ENCODE measurements around the gene MACF1.
"Not testable (repeated sequence)": the region's sequence is repeated elsewhere in the genome, so short reads cannot be mapped to it uniquely, and the experiment has no call there.

Gene MACF1

DNA sequence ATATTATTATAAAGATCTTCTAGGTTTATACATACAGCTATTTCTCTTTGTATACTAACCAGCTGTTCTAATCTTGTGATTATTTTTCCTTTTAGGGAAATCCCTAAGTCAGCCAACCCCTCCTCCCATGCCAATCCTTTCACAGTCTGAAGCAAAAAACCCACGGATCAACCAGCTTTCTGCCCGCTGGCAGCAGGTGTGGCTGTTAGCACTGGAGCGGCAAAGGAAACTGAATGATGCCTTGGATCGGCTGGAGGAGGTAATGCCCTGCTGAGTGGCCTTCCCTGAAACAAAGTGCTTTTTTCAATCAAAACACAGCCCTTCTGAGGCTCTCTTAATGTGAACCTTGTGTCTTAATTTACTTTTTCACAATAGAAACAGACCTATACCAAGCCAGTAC lies 254.5 kb downstream of the MACF1 start:
- TF ChIP-seq, protein P1, sequence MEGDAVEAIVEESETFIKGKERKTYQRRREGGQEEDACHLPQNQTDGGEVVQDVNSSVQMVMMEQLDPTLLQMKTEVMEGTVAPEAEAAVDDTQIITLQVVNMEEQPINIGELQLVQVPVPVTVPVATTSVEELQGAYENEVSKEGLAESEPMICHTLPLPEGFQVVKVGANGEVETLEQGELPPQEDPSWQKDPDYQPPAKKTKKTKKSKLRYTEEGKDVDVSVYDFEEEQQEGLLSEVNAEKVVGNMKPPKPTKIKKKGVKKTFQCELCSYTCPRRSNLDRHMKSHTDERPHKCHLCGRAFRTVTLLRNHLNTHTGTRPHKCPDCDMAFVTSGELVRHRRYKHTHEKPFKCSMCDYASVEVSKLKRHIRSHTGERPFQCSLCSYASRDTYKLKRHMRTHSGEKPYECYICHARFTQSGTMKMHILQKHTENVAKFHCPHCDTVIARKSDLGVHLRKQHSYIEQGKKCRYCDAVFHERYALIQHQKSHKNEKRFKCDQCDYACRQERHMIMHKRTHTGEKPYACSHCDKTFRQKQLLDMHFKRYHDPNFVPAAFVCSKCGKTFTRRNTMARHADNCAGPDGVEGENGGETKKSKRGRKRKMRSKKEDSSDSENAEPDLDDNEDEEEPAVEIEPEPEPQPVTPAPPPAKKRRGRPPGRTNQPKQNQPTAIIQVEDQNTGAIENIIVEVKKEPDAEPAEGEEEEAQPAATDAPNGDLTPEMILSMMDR (conservative IDR thresholded peaks at IDR 0.05; ENCODE audit: low read depth, low read length), result no peak
- H4K20me1 ChIP-seq (ENCODE audit: insufficient read depth), result no peaks in the 10 kb centered on the region
- H3K4me3 ChIP-seq (IDR thresholded peaks at IDR 0.05; ENCODE audit: insufficient read depth, low read depth, low read length), result no peak overlapping the region
- no peaks in the 10 kb centered on the region; the same call in 1 of the 2 replicates for H3K36me3 ChIP-seq (ENCODE audit: insufficient read depth)
- H3K4me2 ChIP-seq, result no peak overlapping the region
- no peaks in the 10 kb centered on the region for H3K79me2 ChIP-seq (ENCODE audit: insufficient read depth, low read depth)
- no peak overlapping the region for H3K27ac ChIP-seq
- no peaks in the 10 kb centered on the region for H3K4me1 ChIP-seq (ENCODE audit: low read depth, poor library complexity, severe bottlenecking)
- H2AFZ ChIP-seq (ENCODE audit: low read depth), result no peak overlapping the region
- H3K27me3 ChIP-seq (ENCODE audit: insufficient read depth, low read depth), result no peaks in the 10 kb centered on the region
- no peak overlapping the region for H3K9ac ChIP-seq

DNA sequence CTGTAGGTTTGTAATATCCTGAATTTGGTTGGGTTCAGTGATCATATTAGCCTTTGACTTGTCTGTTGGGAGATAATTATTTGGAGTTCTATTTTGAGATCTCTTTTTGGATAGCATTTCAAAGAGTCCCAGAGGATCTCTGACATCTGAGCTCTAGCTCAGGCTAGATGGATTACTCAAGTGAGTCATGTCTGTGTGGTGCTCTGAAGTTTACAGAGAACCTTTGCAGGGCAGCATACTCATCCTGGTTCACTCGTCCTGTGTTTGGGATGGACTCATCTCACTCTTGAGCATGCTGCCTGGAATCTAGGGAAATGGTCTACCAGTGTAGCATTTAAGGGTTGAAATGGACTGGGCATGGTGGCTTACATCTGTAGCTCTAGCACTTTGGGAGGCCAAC lies 257.6 kb downstream of the MACF1 start:
- Histone ChIP-seq H3K79me2 (ENCODE audit: insufficient read depth, low read depth) (no peaks in the 10 kb centered on the region), H3K4me2 (no peak overlapping the region), H2AFZ (ENCODE audit: low read depth) (no peak overlapping the region), H3K4me1 (ENCODE audit: low read depth, poor library complexity, severe bottlenecking) (no peaks in the 10 kb centered on the region), H3K36me3 (ENCODE audit: insufficient read depth) (no peaks in the 10 kb centered on the region; the same call in 1 of the 2 replicates), H3K27me3 (ENCODE audit: insufficient read depth, low read depth) (no peaks in the 10 kb centered on the region), H3K9ac (no peak overlapping the region), H4K20me1 (ENCODE audit: insufficient read depth) (no peaks in the 10 kb centered on the region), H3K27ac (no peak overlapping the region), H3K4me3 (IDR thresholded peaks at IDR 0.05; ENCODE audit: insufficient read depth, low read depth, low read length) (no peak overlapping the region)
- TF ChIP-seq, protein P1 (conservative IDR thresholded peaks at IDR 0.05; ENCODE audit: low read depth, low read length), result no peak

DNA sequence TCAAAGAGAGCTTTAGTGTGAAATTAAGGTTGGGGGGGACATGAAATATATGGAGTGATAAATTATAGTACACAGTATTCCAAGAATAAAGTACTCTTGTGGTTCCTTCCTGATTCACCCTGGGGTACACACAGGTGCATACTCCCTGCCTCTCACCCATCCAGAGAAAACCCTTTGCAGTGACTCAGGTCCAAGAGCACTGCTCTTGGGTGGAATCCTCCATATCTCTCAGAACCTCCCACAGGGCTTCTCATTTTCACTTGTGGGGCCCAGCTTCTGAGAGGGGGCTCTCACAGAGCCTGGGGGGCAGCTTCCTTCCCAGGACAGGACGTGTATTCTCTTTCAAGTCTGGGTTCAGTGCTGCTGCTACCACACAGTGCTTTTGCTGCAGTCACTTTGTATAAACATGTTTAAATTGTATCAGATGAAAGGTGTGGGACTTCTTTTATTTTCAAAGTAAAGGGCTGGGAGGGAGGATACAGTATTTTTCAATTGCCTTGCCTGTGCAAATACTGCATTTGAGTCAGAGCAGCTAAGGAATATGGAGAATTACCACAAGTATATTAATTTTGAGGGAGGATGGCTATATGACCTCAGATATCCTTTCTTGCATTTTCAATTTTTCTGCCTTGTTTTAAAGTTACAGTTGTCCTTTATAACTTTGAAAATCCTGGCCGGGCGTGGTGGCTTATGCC lies 262.1 kb downstream of the MACF1 start:
- TF ChIP-seq, protein P1 (conservative IDR thresholded peaks at IDR 0.05; ENCODE audit: low read depth, low read length), result no peak
- no peaks in the 10 kb centered on the region for H3K36me3 ChIP-seq (ENCODE audit: insufficient read depth)
- no peak overlapping the region for H3K4me3 ChIP-seq (IDR thresholded peaks at IDR 0.05; ENCODE audit: insufficient read depth, low read depth, low read length)
- no peak overlapping the region for H2AFZ ChIP-seq (ENCODE audit: low read depth)
- no peaks in the 10 kb centered on the region for H3K4me1 ChIP-seq (ENCODE audit: low read depth, poor library complexity, severe bottlenecking)
- H3K79me2 ChIP-seq (ENCODE audit: insufficient read depth, low read depth), result no peaks in the 10 kb centered on the region
- H3K9ac ChIP-seq, result no peak overlapping the region
- no peaks in the 10 kb centered on the region for H3K27me3 ChIP-seq (ENCODE audit: insufficient read depth, low read depth)
- H3K4me2 ChIP-seq, result no peak overlapping the region
- H4K20me1 ChIP-seq (ENCODE audit: insufficient read depth), result no peaks in the 10 kb centered on the region
- no peak overlapping the region for H3K27ac ChIP-seq

DNA sequence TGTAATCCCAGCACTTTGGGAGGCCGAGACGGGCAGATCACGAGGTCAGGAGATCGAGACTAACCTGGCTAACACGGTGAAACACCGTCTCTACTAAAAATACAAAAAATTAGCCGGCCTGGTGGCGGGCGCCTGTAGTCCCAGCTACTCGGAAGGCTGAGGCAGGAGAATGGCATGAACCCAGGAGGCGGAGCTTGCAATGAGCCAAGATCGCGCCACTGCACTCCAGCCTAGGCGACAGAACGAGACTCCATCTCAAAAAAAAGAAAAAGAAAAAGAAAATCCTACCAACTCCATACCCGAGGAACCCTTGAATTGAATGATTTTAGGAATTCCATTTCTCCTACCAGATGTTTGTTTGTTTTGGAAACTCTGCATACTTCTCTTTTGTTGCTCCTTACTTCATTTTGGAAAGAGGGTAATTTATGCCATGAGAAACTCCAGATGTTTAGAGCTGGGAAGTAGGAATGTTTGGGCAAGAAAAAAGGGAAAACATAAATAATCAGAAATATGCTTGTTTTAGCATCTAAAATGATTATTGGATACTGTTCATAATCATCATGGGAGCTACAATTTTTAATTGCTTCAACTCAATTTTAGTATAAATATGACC lies 262.7 kb downstream of the MACF1 start:
- not testable (repeated sequence) for H3K4me3 ChIP-seq (IDR thresholded peaks at IDR 0.05; ENCODE audit: insufficient read depth, low read depth, low read length); H3K4me2 ChIP-seq; H4K20me1 ChIP-seq (ENCODE audit: insufficient read depth); H3K9ac ChIP-seq; H3K4me1 ChIP-seq (ENCODE audit: low read depth, poor library complexity, severe bottlenecking); H3K79me2 ChIP-seq (ENCODE audit: insufficient read depth, low read depth); H3K27me3 ChIP-seq (ENCODE audit: insufficient read depth, low read depth); H2AFZ ChIP-seq (ENCODE audit: low read depth); H3K27ac ChIP-seq; H3K36me3 ChIP-seq (ENCODE audit: insufficient read depth)

DNA sequence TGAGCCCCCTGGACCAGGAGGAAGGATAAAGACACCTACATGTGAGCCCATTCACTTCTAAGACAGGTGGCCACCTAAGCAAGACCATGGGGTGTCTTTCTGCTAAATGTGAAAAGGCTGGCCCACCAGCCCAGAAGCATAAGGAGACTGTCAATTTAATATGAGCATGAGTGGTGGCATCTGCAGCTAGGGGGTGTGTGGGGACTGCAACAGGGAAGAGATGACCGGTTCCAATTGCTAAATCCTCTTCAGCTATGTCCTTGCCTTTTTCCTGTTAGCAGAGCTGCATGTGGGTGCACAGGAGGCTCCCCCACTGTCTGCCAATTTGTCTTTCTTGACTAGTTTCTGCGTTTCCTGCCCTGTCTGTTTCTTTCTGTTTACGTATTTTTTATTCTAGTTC lies 264.7 kb downstream of the MACF1 start:
- no peaks in the 10 kb centered on the region for H3K4me1 ChIP-seq (ENCODE audit: low read depth, poor library complexity, severe bottlenecking)
- H3K4me2 ChIP-seq, result no peak overlapping the region
- no peaks in the 10 kb centered on the region for H4K20me1 ChIP-seq (ENCODE audit: insufficient read depth)
- H3K36me3 ChIP-seq (ENCODE audit: insufficient read depth), result no peaks in the 10 kb centered on the region
- TF ChIP-seq, protein P1 (conservative IDR thresholded peaks at IDR 0.05; ENCODE audit: low read depth, low read length), result no peak
- H3K27ac ChIP-seq, result no peak overlapping the region
- H3K9ac ChIP-seq, result no peak overlapping the region
- no peak overlapping the region for H3K4me3 ChIP-seq (IDR thresholded peaks at IDR 0.05; ENCODE audit: insufficient read depth, low read depth, low read length)
- H3K27me3 ChIP-seq (ENCODE audit: insufficient read depth, low read depth), result no peaks in the 10 kb centered on the region
- no peak overlapping the region for H2AFZ ChIP-seq (ENCODE audit: low read depth)
- H3K79me2 ChIP-seq (ENCODE audit: insufficient read depth, low read depth), result no peaks in the 10 kb centered on the region

Measured in KMS-11 (cell line).